OCI-LY3 (cell line): ENCODE data around the gene CARD9.

Experiments
- H2AFZ ChIP-seq: fragments of 200-600, 300-600 bp; shearing (Covaris generic); 2 replicates; pipeline ENCODE4 v1.6.0; 2014; ENCODE audit warnings: antibody characterized with exemption, low read depth, low read length
- H3K27ac ChIP-seq: fragments of 200-600, 300-600 bp; sonication (generic); 2 replicates; pipeline ENCODE4 v1.5.1; 2014; ENCODE audit warnings: mild to moderate bottlenecking, low read length, moderate library complexity, mixed read lengths
- H3K27me3 ChIP-seq: fragments of 200-600, 300-600 bp; sonication (generic); 2 replicates; pipeline ENCODE4 v1.6.1; 2014; ENCODE audit warnings: low read depth, low read length, mixed read lengths
- H3K36me3 ChIP-seq: fragments of 200-600, 300-600 bp; sonication (generic); replicated peaks from 2 replicates; pipeline ENCODE3; 2014; ENCODE audit warnings: low read depth, low read length, mixed read lengths
- H3K4me1 ChIP-seq: fragments of 300-600, 200-600 bp; sonication (generic); 2 replicates; pipeline ENCODE4 v1.6.1; 2014; ENCODE audit warnings: low read length, mixed read lengths
- H3K4me2 ChIP-seq: fragments of 200-600, 300-600 bp; sonication (generic); 2 replicates; pipeline ENCODE4 v1.6.1; 2014; ENCODE audit warnings: low read length, mixed read lengths
- H3K4me3 ChIP-seq: fragments of 300-600, 200-600 bp; sonication (generic); 2 replicates; pipeline ENCODE4 v1.5.1; 2014; ENCODE audit warnings: antibody characterized with exemption, mild to moderate bottlenecking, low read length, moderate library complexity
- H3K79me2 ChIP-seq: fragments of 300-600, 200-600 bp; shearing (Covaris generic); 2 replicates; pipeline ENCODE4 v1.6.1; 2014; ENCODE audit warnings: mild to moderate bottlenecking, low read length, mixed read lengths
- H3K9ac ChIP-seq: fragments of 300-600, 200-600 bp; shearing (Covaris generic); 2 replicates; pipeline ENCODE4 v1.6.0; 2014; ENCODE audit warnings: mild to moderate bottlenecking, low read length, moderate library complexity
- H3K9me3 ChIP-seq: fragments of 200-600, 300-600 bp; shearing (Covaris generic); 2 replicates; pipeline ENCODE4 v1.6.1; 2014; ENCODE audit warnings: low read length, mixed read lengths; ENCODE audit not compliant: insufficient read depth
- H4K20me1 ChIP-seq: fragments of 200-600, 300-600 bp; sonication (generic); 2 replicates; pipeline ENCODE4 v1.6.1; 2016; ENCODE audit warnings: low read length, mixed read lengths; ENCODE audit not compliant: insufficient read depth
- EZH2phosphoT487 ChIP-seq: fragments of 200-600 bp; shearing (Covaris generic); IDR thresholded peaks from 2 replicates; pipeline ENCODE4 v1.6.1; 2018; ENCODE audit warnings: antibody characterized with exemption, mixed run types, low read depth
- TF ChIP-seq, protein P1 (sequence below): fragments of 200-600, 300-600 bp; sonication (generic); IDR thresholded peaks from 2 replicates; pipeline ENCODE4 v1.5.1; 2014; ENCODE audit warnings: antibody characterized with exemption, low read length, low read depth

CARD9 gene

DNA sequence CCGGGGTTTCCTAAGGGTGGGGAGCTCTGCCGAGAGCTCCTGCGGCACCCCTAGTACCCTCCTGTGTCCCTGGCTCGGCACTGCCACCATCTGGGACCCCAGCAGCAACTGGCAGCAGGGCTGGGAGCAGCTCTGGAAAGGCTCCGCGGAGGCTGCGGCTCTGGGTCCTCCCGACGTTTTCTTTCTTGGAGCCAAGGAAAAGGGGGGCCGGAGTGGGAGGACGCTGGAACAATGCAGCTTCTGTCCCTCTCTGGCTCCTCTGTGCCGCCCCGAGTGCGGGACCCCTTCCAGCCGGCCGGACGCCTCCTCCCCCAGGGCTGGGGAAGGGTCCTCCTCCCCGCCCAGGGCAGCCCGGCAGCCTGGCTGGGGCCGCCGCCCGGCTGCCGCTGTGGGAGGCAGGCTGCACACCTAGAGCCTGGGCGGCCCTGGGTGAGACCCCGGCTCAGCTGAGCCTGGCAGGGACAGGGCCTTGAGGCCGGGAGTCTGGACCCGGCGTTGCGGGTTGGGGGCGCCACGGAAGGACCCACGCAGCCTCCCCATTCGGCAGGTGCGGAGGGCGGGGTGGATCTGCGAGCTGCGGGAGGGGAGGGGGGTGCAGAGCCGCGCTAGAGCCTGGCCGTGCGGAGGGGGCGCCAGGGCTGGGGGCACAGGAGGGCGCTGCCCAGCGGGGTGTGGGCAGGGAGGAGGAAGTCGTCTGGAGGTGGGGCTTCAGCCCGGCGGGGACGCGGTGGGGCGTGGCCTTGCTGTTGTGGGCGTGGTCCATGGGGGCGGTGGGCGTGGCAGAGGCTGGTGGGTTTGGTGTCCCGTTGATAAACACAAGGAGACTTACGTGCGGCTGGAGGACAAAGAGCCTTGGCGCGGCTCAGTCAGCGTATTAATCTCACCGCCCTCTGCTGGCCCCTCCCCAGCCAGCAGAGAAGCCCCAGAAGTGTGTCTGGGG, 31.0 kb downstream of the CARD9 start:
- H3K4me2 ChIP-seq, result no peak overlapping the region
- no peak overlapping the region for H3K9ac ChIP-seq
- no peak overlapping the region for H2AFZ ChIP-seq
- H3K9me3 ChIP-seq, result no peaks in the 10 kb centered on the region
- H3K4me1 ChIP-seq, result no peaks in the 10 kb centered on the region
- H3K4me3 ChIP-seq, result no peak overlapping the region
- H3K36me3 ChIP-seq, result no peaks in the 10 kb centered on the region
- no peaks in the 10 kb centered on the region for H3K27me3 ChIP-seq
- H4K20me1 ChIP-seq, result no peaks in the 10 kb centered on the region
- no peak overlapping the region for H3K27ac ChIP-seq
- no peaks in the 10 kb centered on the region for H3K79me2 ChIP-seq
- no peak for TF ChIP-seq EZH2phosphoT487
- TF ChIP-seq, protein P1, sequence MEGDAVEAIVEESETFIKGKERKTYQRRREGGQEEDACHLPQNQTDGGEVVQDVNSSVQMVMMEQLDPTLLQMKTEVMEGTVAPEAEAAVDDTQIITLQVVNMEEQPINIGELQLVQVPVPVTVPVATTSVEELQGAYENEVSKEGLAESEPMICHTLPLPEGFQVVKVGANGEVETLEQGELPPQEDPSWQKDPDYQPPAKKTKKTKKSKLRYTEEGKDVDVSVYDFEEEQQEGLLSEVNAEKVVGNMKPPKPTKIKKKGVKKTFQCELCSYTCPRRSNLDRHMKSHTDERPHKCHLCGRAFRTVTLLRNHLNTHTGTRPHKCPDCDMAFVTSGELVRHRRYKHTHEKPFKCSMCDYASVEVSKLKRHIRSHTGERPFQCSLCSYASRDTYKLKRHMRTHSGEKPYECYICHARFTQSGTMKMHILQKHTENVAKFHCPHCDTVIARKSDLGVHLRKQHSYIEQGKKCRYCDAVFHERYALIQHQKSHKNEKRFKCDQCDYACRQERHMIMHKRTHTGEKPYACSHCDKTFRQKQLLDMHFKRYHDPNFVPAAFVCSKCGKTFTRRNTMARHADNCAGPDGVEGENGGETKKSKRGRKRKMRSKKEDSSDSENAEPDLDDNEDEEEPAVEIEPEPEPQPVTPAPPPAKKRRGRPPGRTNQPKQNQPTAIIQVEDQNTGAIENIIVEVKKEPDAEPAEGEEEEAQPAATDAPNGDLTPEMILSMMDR, result no peak

DNA sequence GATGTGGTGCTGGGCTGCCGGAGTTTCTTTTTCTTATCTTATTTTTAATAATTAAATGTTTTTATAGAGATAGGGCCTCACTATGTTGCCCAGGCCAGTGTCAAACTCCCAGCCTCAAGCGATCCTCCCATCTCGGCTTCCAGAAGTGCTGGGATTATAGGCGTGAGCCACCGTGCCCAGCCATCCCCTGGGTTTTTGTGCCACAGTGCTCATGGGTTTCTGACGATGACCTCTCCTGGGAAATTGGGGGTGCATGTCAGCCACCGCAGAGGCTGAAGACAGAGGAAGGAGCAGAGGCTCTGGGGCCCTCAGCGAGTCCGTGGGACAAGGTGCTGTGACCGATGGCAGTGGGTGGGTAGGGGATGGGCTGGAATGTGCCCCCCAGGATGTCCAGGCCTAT, 31.7 kb downstream of the CARD9 start:
- H3K79me2 ChIP-seq, result no peaks in the 10 kb centered on the region
- no peak overlapping the region for H3K9ac ChIP-seq
- no peaks in the 10 kb centered on the region for H3K36me3 ChIP-seq
- no peak overlapping the region for H2AFZ ChIP-seq
- no peaks in the 10 kb centered on the region for H3K4me1 ChIP-seq
- TF ChIP-seq EZH2phosphoT487, result no peak
- TF ChIP-seq, protein P1, result no peak
- no peak overlapping the region for H3K4me2 ChIP-seq
- H3K4me3 ChIP-seq, result no peak overlapping the region
- no peaks in the 10 kb centered on the region for H3K9me3 ChIP-seq
- H4K20me1 ChIP-seq, result no peaks in the 10 kb centered on the region
- no peaks in the 10 kb centered on the region for H3K27me3 ChIP-seq
- H3K27ac ChIP-seq, result no peak overlapping the region

DNA sequence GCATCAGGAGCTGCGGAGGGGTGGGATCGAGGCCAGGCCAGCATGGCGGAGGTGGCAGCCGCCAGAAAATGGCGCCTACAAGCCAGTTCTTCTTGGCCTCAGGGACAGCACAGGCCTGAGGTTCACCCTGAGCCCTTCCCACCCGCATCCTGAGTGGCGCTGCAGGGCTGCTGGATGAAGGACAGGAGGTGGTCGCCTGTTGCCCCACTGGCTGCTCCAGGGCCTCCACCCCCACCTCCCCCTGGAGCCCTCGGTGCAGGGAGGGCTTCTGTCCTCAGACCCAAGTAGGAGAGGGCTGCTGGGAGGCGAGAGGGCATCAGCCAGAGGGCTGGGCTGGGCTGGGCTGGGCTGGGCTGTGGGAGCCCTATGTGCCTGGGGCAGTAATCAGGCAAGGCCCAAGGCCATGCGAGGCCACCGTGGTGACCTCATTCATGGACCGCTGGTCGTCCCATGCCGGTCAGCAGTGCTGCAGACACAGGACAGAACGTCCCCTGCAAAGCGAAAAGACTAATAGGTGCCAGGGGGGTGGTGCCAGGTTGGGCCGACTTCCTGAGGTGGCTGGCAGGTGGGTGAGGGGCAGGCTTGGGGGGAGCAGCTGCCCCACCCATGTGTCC, 32.3 kb downstream of the CARD9 start:
- no peaks in the 10 kb centered on the region for H3K9me3 ChIP-seq
- TF ChIP-seq, protein P1, result no peak
- no peak for TF ChIP-seq EZH2phosphoT487
- no peaks in the 10 kb centered on the region for H3K27me3 ChIP-seq
- H3K4me3 ChIP-seq, result no peak overlapping the region
- H4K20me1 ChIP-seq, result no peaks in the 10 kb centered on the region
- H3K36me3 ChIP-seq, result no peaks in the 10 kb centered on the region
- no peak overlapping the region for H3K27ac ChIP-seq
- no peaks in the 10 kb centered on the region for H3K4me1 ChIP-seq
- H3K9ac ChIP-seq, result no peak overlapping the region
- no peak overlapping the region for H2AFZ ChIP-seq
- no peak overlapping the region for H3K4me2 ChIP-seq
- H3K79me2 ChIP-seq, result no peaks in the 10 kb centered on the region

DNA sequence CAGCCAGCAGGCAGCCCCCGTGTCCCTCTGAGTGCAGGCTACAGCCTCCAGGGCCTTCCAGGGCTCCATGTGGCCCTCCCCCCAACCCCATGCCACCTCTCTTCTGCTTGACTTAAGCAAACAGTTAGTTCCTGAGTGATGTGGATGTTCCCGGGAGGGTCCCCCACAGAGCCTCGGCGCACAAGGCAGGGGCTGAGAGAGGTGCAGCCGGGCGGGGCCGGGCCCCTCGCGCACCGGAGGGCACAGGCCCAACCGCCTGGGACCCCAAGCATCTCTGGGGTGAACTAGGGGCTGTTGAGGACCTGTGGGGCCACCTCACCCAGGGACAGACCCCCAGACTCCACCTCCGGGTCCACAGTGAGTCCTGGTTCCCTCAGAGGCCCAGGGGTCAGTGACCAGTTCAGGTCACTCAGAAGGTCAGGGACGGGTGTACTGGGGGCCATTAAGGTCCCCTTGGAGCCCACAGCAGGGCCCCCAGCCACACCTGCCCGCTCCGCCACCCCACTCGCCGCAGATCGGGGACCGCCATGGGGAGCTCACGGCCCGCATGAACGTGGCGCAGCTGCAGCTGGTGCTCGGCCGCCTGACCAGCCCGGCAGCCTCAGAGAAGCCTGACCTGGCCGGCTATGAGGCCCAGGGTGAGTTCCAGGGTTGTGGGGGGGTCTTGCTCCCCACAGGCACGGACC, 33.0 kb downstream of the CARD9 start:
- H2AFZ ChIP-seq, result no peak overlapping the region
- no peak overlapping the region for H3K9ac ChIP-seq
- no peaks in the 10 kb centered on the region for H3K79me2 ChIP-seq
- no peak for TF ChIP-seq EZH2phosphoT487
- TF ChIP-seq, protein P1, result no peak
- no peak overlapping the region for H3K4me3 ChIP-seq
- H3K36me3 ChIP-seq, result no peaks in the 10 kb centered on the region
- H3K27ac ChIP-seq, result no peak overlapping the region
- H3K4me2 ChIP-seq, result no peak overlapping the region
- H4K20me1 ChIP-seq, result no peaks in the 10 kb centered on the region
- H3K27me3 ChIP-seq, result no peaks in the 10 kb centered on the region
- H3K4me1 ChIP-seq, result no peaks in the 10 kb centered on the region
- no peaks in the 10 kb centered on the region for H3K9me3 ChIP-seq
